Stimulated activated CD8-positive, alpha-beta memory T cell treated with anti-CD3 and anti-CD28 coated beads, Interleukin-7, amount 100 ng/mL, for 1 hour (primary cell): Measurements from ENCODE around the gene SEMA3C.

Experiments used
- DNase-seq, 2 donors: peaks; one replicate each; pipeline ENCODE4 v3.0.0-alpha.2; 2020; ENCODE audit warnings: low read depth in 2 of 2

Gene SEMA3C

GRCh38 chr7:80823057-80823456, 95.8 kb downstream of the SEMA3C start:
- DNase-seq: no peak

- no peak for DNase-seq
Measured at GRCh38 chr7:80821771-80822319, 97.0 kb downstream of the SEMA3C start.

GRCh38 chr7:80819503-80819902, 99.3 kb downstream of the SEMA3C start:
- DNase-seq: no peak

GRCh38 chr7:80818181-80818580, 100.7 kb downstream of the SEMA3C start:
- no peak for DNase-seq

- no peak for DNase-seq
Measured at GRCh38 chr7:80816806-80817205, 102.0 kb downstream of the SEMA3C start.

- no peak for DNase-seq
Measured at GRCh38 chr7:80815733-80816132, 103.1 kb downstream of the SEMA3C start.

GRCh38 chr7:80809545-80809944, 109.3 kb downstream of the SEMA3C start:
- DNase-seq: no peak

GRCh38 chr7:80807166-80807900, 111.5 kb downstream of the SEMA3C start:
- DNase-seq: no peak

- DNase-seq: no peak
Measured at GRCh38 chr7:80806663-80807062, 112.2 kb downstream of the SEMA3C start.

GRCh38 chr7:80804589-80804988, 114.3 kb downstream of the SEMA3C start:
- DNase-seq: no peak

GRCh38 chr7:80802527-80802926, 116.3 kb downstream of the SEMA3C start:
- no peak for DNase-seq

GRCh38 chr7:80794631-80795573, 123.9 kb downstream of the SEMA3C start:
- no peak for DNase-seq

- DNase-seq: no peak
Measured at GRCh38 chr7:80791509-80791929, 127.3 kb downstream of the SEMA3C start.

- DNase-seq: no peak
Measured at GRCh38 chr7:80790877-80791276, 128.0 kb downstream of the SEMA3C start.

GRCh38 chr7:80787721-80788120, 131.1 kb downstream of the SEMA3C start:
- no peak for DNase-seq

- DNase-seq: no peak
Measured at GRCh38 chr7:80785961-80786536, 132.8 kb downstream of the SEMA3C start.

- no peak for DNase-seq
Measured at GRCh38 chr7:80785276-80785675, 133.6 kb downstream of the SEMA3C start.

- DNase-seq: no peak
Measured at GRCh38 chr7:80783678-80784327, 135.0 kb downstream of the SEMA3C start.

GRCh38 chr7:80783186-80783677, 135.6 kb downstream of the SEMA3C start:
- DNase-seq: no peak

- DNase-seq: no peak
Measured at GRCh38 chr7:80781561-80781979, 137.3 kb downstream of the SEMA3C start.

GRCh38 chr7:80781146-80781545, 137.7 kb downstream of the SEMA3C start:
- DNase-seq: no peak
